H1 (cell line): ENCODE data around the gene ANKS1A. TPM values are rescaled to one million over a fixed set of nuclear protein-coding genes. Genes with fewer than 3 reads are reported as not detected.

Source experiments
- CTCF ChIA-PET: fragments of 300-600 bp; sonication (Branson Sonifier 250); formaldehyde crosslinking; loops from one replicate; lab custom pipeline; 2021; ENCODE audit not compliant: partially characterized antibody; lab: Charles Lee
- POLR2A ChIA-PET: fragments of 300-600 bp; sonication (Branson Sonifier 250); formaldehyde crosslinking; loops from one replicate; lab custom pipeline; 2021; ENCODE audit warnings: inconsistent platforms; ENCODE audit not compliant: partially characterized antibody; lab: Charles Lee
- DNase-seq, 2 experiments: peaks; one replicate each; pipeline versions ENCODE4 v3.0.0 to v3.0.0-alpha.2; 2010 to 2022; ENCODE audit warnings: low spot score in 2 of 2, low read depth in 1 of 2, mixed read lengths in 1 of 2
- FAIRE-seq: peaks from 2 replicates; lab custom pipeline; 2011; peaks lifted over from hg19 to GRCh38; lab: Jason Lieb, UNC
- H2AFZ ChIP-seq: 2 replicates; pipeline ENCODE4 v1.8.1; 2012; ENCODE audit warnings: low read length, inconsistent platforms
- H2AK5ac ChIP-seq: 2 replicates; pipeline ENCODE4 v1.6.1; 2013; ENCODE audit warnings: low read depth, low read length
- H2BK120ac ChIP-seq: replicated peaks from 2 replicates; pipeline ENCODE3; 2013; ENCODE audit warnings: low read depth, low read length, inconsistent platforms
- H2BK12ac ChIP-seq: 2 replicates; pipeline ENCODE4 v1.6.1; 2013; ENCODE audit warnings: low read depth, low read length
- H2BK15ac ChIP-seq: 2 replicates; pipeline ENCODE4 v1.6.1; 2013; ENCODE audit warnings: low read length
- H2BK20ac ChIP-seq: 2 replicates; pipeline ENCODE4 v1.6.1; 2013; ENCODE audit warnings: low read length
- H2BK5ac ChIP-seq: 2 replicates; pipeline ENCODE4 v1.6.1; 2013; ENCODE audit warnings: low read depth, low read length
- H3K14ac ChIP-seq: 2 replicates; pipeline ENCODE4 v1.6.1; 2013; ENCODE audit warnings: inconsistent platforms; ENCODE audit not compliant: insufficient read length
- H3K18ac ChIP-seq: 2 replicates; pipeline ENCODE4 v1.6.1; 2013; ENCODE audit warnings: low read length; ENCODE audit errors: extremely low read depth
- H3K23ac ChIP-seq: 2 replicates; pipeline ENCODE4 v1.6.1; 2013; ENCODE audit warnings: inconsistent platforms; ENCODE audit not compliant: insufficient read length
- H3K23me2 ChIP-seq: 2 replicates; pipeline ENCODE4 v1.6.1; 2013; ENCODE audit warnings: low read depth, low read length
- H3K27ac ChIP-seq: 2 replicates; pipeline ENCODE4 v1.6.1; 2011; ENCODE audit warnings: low read depth, low read length, inconsistent platforms
- H3K27me3 ChIP-seq, 4 experiments: replicated peaks in 1 of 4; 1 replicate in 1 of 4; 2 replicates in 3 of 4; pipeline versions ENCODE4 v1.6.1 to v1.8.1; 2011 to 2013; ENCODE audit warnings: low read length in 3 of 4, mild to moderate bottlenecking in 3 of 4, inconsistent platforms in 2 of 4, mixed read lengths in 2 of 4, moderate library complexity in 1 of 4; ENCODE audit not compliant: control insufficient read depth in 3 of 4, insufficient read depth in 3 of 4; ENCODE audit errors: extremely low read depth in 1 of 4
- H3K36me3 ChIP-seq, 4 experiments: 2 replicates each; pipeline versions ENCODE4 v1.6.1 to v1.8.1; 2011 to 2013; ENCODE audit warnings: mild to moderate bottlenecking in 4 of 4, low read length in 3 of 4, moderate library complexity in 2 of 4, control low read depth in 1 of 4, inconsistent platforms in 1 of 4; ENCODE audit not compliant: insufficient read depth in 4 of 4, control insufficient read depth in 2 of 4
- H3K4ac ChIP-seq: replicated peaks from 2 replicates; pipeline ENCODE3; 2013; ENCODE audit warnings: low read length, low read depth, mixed read lengths, inconsistent platforms; ENCODE audit not compliant: insufficient read length
- H3K4me1 ChIP-seq, 4 experiments: replicated peaks in 1 of 4; 1 replicate in 1 of 4; 2 replicates in 3 of 4; pipeline versions ENCODE4 v1.6.1 to v1.8.1; 2011 to 2013; ENCODE audit warnings: low read length in 3 of 4, inconsistent platforms in 2 of 4, mixed read lengths in 1 of 4; ENCODE audit not compliant: insufficient read depth in 4 of 4, control insufficient read depth in 3 of 4
- H3K4me2 ChIP-seq, 2 experiments: 2 replicates each; pipeline versions ENCODE4 v1.6.1 to v1.8.1; 2011 to 2013; ENCODE audit warnings: low read depth in 2 of 2, low read length in 2 of 2, control low read depth in 1 of 2, inconsistent platforms in 1 of 2, mild to moderate bottlenecking in 1 of 2; ENCODE audit not compliant: insufficient read depth in 1 of 2
- H3K4me3 ChIP-seq, 4 experiments: fragments of 200-600, 300-600 bp in 1 of 4; sonication (generic), shearing (Covaris generic), sonication (Bioruptor Twin) in 1 of 4; 2 replicates each; pipeline versions ENCODE4 v1.5.1 to v1.8.1; 2011 to 2016; ENCODE audit warnings: low read length in 4 of 4, low read depth in 3 of 4, control low read depth in 2 of 4, inconsistent platforms in 2 of 4, mild to moderate bottlenecking in 2 of 4, mixed read lengths in 1 of 4, moderate library complexity in 1 of 4; ENCODE audit not compliant: insufficient read depth in 2 of 4; ENCODE audit errors: extremely low read depth in 1 of 4
- H3K56ac ChIP-seq: replicated peaks from 2 replicates; pipeline ENCODE3; 2013; ENCODE audit warnings: low read depth, mild to moderate bottlenecking, mixed read lengths, low read length, inconsistent platforms; ENCODE audit not compliant: insufficient read length
- H3K79me1 ChIP-seq: 2 replicates; pipeline ENCODE4 v1.6.1; 2013; ENCODE audit warnings: low read depth, low read length, control low read depth
- H3K79me2 ChIP-seq, 2 experiments: 2 replicates each; pipeline versions ENCODE4 v1.6.1 to v1.8.1; 2012 to 2013; ENCODE audit warnings: low read length in 2 of 2, mild to moderate bottlenecking in 2 of 2, inconsistent platforms in 1 of 2; ENCODE audit not compliant: insufficient read depth in 2 of 2, control insufficient read depth in 1 of 2
- H3K9ac ChIP-seq, 4 experiments: replicated peaks in 1 of 4; 1 replicate in 1 of 4; 2 replicates in 3 of 4; pipeline versions ENCODE4 v1.6.1 to v1.8.1; 2011 to 2013; ENCODE audit warnings: low read depth in 3 of 4, low read length in 3 of 4, control low read depth in 2 of 4, mild to moderate bottlenecking in 2 of 4, moderate library complexity in 2 of 4, inconsistent platforms in 1 of 4; ENCODE audit errors: extremely low read depth in 1 of 4
- H3K9me3 ChIP-seq, 2 experiments: 2 replicates each; pipeline versions ENCODE4 v1.6.1 to v1.8.1; 2012 to 2013; ENCODE audit warnings: mild to moderate bottlenecking in 2 of 2, moderate library complexity in 2 of 2, control low read depth in 1 of 2, inconsistent platforms in 1 of 2, low read depth in 1 of 2, low read length in 1 of 2, mixed read lengths in 1 of 2; ENCODE audit not compliant: insufficient read depth in 2 of 2
- H4K20me1 ChIP-seq, 2 experiments: replicated peaks in 1 of 2; 2 replicates each; pipeline versions ENCODE3 to v1.8.1; 2011 to 2013; ENCODE audit warnings: inconsistent platforms in 2 of 2, low read length in 2 of 2, mild to moderate bottlenecking in 1 of 2; ENCODE audit not compliant: insufficient read depth in 2 of 2, control insufficient read depth in 1 of 2
- H4K5ac ChIP-seq: 2 replicates; pipeline ENCODE4 v1.6.1; 2013; ENCODE audit warnings: low read length, low read depth, mixed read lengths, inconsistent platforms; ENCODE audit not compliant: insufficient read length
- H4K8ac ChIP-seq: 2 replicates; pipeline ENCODE4 v1.8.0; 2013; ENCODE audit warnings: mild to moderate bottlenecking, moderate library complexity, low read length, inconsistent platforms; ENCODE audit not compliant: insufficient read depth; ENCODE audit errors: extremely low read depth
- H4K91ac ChIP-seq: replicated peaks from 2 replicates; pipeline ENCODE3; 2013; ENCODE audit warnings: low read length, mixed read lengths, inconsistent platforms; ENCODE audit not compliant: insufficient read length
- BRCA1 ChIP-seq: IDR thresholded peaks from 2 replicates; pipeline ENCODE4 v1.6.1; 2012; ENCODE audit warnings: low read depth, low read length, improper control_type of control experiment
- CTCF ChIP-seq, 3 experiments: IDR thresholded peaks; 1 replicate in 2 of 3; 2 replicates in 1 of 3; pipeline versions ENCODE4 v1.5.1 to v1.6.1; 2011; ENCODE audit warnings: low read length in 3 of 3, mild to moderate bottlenecking in 3 of 3, inconsistent platforms in 2 of 3, low read depth in 1 of 3, moderate library complexity in 1 of 3; ENCODE audit not compliant: insufficient read depth in 1 of 3; ENCODE audit errors: control extremely low read depth in 1 of 3
- GABPA ChIP-seq: IDR thresholded peaks from 2 replicates; pipeline ENCODE4 v1.6.1; 2011; ENCODE audit warnings: mild to moderate bottlenecking, low read length, moderate library complexity, borderline replicate concordance; ENCODE audit not compliant: insufficient read depth
- POLR2AphosphoS5 ChIP-seq: IDR thresholded peaks from 2 replicates; pipeline ENCODE4 v1.6.1; 2011; ENCODE audit warnings: low read depth, low read length
- YY1 ChIP-seq: IDR thresholded peaks from 2 replicates; pipeline ENCODE4 v1.6.1; 2011; ENCODE audit warnings: low read depth, mild to moderate bottlenecking, low read length
- WGBS, 2 experiments: shearing (Covaris generic) in 1 of 2; methylation state at CpG; one replicate each; pipeline versions ENCODE4 v1.1.6 to v1.1.7; 2013 to 2015; ENCODE audit warnings: low lambda C conversion rate in 2 of 2, mixed read lengths in 2 of 2, inconsistent platforms in 1 of 2, low coverage in 1 of 2, missing lambda C conversion rate in 1 of 2; ENCODE audit not compliant: insufficient replicate concordance in 2 of 2, insufficient coverage in 1 of 2, insufficient read length in 1 of 2; ENCODE audit errors: extremely low coverage in 1 of 2, missing lambda C conversion rate in 1 of 2; 5-methylcytosine and 5-hydroxymethylcytosine counted together
- polyA plus RNA-seq, 7 experiments: library from polyadenylated mRNA; depleted of rRNA in 3 of 7; stranded (reverse) in 5 of 7; unstranded in 2 of 7; fragments of >200 nt in 5 of 7; fragments of 200-250 nt in 2 of 7; gene quantifications; 1 replicate in 5 of 7; 2 replicates in 1 of 7; 4 replicates in 1 of 7; pipeline versions ENCODE4 v1.2.1 to v1.2.3, GENCODE V29; 2011 to 2013; ENCODE audit warnings: missing spikeins in 2 of 7, mixed read lengths in 2 of 7
- total RNA-seq: library from RNA; stranded (reverse); fragmentation: NEBNext Ultra II Directional; extraction: Animal tissue kit (Norgen Biotek cat#: 25700); gene quantifications from 2 replicates; pipeline ENCODE4 v1.2.1, GENCODE V29; 2021

Gene ANKS1A
- total and polyA plus RNA-seq, 2 of the 8 experiments (the other 6 are each of a cell fraction or from before 2014, with no cell fraction given), result 9.8 to 30.9 TPM

GRCh38 chr6:34981951-34982350, 92.9 kb downstream of the ANKS1A start:
- H3K4me2 ChIP-seq, result no peak overlapping the region
- no peak overlapping the region for H3K56ac ChIP-seq
- TF ChIP-seq YY1 (no peak), GABPA (no peak), CTCF (IDR thresholded peaks at IDR 0.05; ENCODE audit: control extremely low read depth in 1 of 3, insufficient read depth in 1 of 3, low read depth in 1 of 3, low read length in 3 of 3) (no peak), POLR2AphosphoS5 (no peak), BRCA1 (no peak)
- no peak overlapping the region for H3K23ac ChIP-seq
- H3K4me1 ChIP-seq, result peaks cover 0 to under 1% (median 0%) of the 10 kb centered on the region in 4 experiments; a peak in 3 of 7 replicates
- peaks cover 0 to 5% of the 10 kb centered on the region in 2 experiments for H4K20me1 ChIP-seq
- no peak overlapping the region for H2BK15ac ChIP-seq
- DNase-seq, result no peak
- H2BK120ac ChIP-seq, result no peak overlapping the region
- H3K23me2 ChIP-seq, result no peaks in the 10 kb centered on the region
- no peaks in the 10 kb centered on the region for H3K9me3 ChIP-seq
- H3K27ac ChIP-seq, result no peak overlapping the region
- H3K27me3 ChIP-seq, result no peaks in the 10 kb centered on the region
- H3K4me3 ChIP-seq, result no peak overlapping the region
- no peak for FAIRE-seq
- no peak overlapping the region for H4K5ac ChIP-seq
- no peak overlapping the region for H3K14ac ChIP-seq
- no peak overlapping the region for H3K4ac ChIP-seq
- peaks cover 2 to 24% (median 4%) of the 10 kb centered on the region in 4 experiments; a peak in 6 of 8 replicates for H3K36me3 ChIP-seq
- H2AFZ ChIP-seq, result no peak overlapping the region
- H3K79me2 ChIP-seq, result no peaks in the 10 kb centered on the region
- CTCF ChIA-PET, result interaction anchor here (0.6 to 2.4 kb wide), 4 partner anchors 9 to 151 kb away, joined by 3 to 6 read pairs (median 4); no protein-coding TSS in a partner anchor
- POLR2A ChIA-PET, result interaction anchor here (1.1 kb wide), 1 partner anchor 21 kb away, joined by 3 read pairs; no protein-coding TSS in a partner anchor
- H3K18ac ChIP-seq, result no peak overlapping the region
- no peak overlapping the region for H3K9ac ChIP-seq
- no peak overlapping the region for H2BK5ac ChIP-seq
- H4K8ac ChIP-seq, result no peak overlapping the region
- H2BK12ac ChIP-seq, result no peak overlapping the region
- no peak overlapping the region for H2AK5ac ChIP-seq
- WGBS, 2 experiments, result 88% methylated on average over 7 of the region's 7 CpGs; no CpG with 5 or more reads in 1 of the 2 experiments
- H4K91ac ChIP-seq, result no peak overlapping the region
- H2BK20ac ChIP-seq, result no peak overlapping the region
- no peaks in the 10 kb centered on the region for H3K79me1 ChIP-seq
